ENCODE data around the gene SASH3.

The SASH3 gene

DNA sequence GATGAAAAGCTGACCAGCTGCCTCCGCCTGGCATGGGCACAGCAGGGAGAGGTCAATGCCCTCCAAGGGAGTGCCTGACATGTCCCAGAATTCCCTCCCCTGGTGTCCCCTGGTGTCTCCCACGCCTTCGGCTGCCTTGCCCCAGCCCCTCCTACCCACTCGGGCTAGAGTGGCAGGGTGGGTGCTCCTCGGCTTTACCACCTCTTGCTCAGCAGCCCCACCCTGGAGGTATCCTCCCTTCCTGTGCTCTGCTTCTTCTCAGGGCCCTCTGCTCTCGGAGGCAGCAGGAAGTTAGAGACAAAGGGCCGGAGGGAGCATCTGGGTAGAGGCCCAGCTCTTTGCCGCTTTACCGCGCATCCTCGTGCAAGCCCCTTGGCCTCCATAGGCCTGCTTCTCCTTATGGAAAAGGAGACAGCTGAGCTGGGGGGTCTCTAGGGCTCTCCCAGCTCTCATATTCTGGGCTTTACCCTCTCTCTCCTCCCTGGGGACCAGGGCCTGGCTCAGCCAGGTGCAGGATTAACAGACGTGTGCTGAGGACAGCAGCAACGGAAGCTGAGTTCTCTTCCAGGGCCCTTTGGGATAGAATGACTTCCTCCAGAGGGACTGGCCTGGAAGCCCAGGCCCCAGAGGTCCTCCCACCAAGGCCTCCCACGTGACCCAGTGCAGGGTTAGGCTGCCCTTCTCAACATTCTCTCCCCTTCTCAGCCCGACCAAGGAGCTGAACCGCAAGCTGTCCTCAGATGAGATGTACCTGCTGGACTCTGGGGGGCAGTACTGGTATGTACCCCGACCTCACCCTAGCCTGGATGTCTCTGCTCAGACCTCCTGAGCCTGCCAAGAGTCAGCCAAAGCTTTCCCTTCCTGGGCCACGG, 23.7 kb upstream of the SASH3 start:
- FAIRE-seq (peak; percentile 85), DNase-seq (ENCODE audit: extremely low spot score, insufficient read length, low read depth) (no peak)

DNA sequence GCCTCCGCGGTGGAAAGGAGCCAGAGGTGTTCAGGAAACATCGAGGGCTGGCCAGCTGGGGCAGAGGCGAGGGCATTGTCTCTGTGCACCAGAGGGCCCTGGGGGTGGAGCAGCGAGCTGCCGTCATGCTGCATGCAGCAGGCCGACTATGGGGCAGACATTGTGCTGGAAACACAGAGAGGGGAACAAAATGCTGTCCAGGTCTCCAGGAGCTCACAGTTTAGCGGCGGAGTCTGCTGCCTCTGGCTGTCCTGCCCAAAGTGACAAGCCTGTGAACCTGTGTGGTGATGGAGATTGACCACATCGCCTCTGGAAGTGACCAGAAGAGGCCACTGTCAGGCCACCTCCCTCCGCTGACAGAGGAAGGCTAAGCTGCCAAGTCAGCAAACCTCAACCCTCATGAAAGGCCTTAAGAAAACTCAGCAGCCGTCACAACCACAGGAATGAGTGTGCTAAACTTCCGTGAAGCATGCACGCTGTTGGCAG, 20.1 kb upstream of the SASH3 start:
- peak; percentile 80 for FAIRE-seq
- DNase-seq (ENCODE audit: extremely low spot score, insufficient read length, low read depth): no peak

DNA sequence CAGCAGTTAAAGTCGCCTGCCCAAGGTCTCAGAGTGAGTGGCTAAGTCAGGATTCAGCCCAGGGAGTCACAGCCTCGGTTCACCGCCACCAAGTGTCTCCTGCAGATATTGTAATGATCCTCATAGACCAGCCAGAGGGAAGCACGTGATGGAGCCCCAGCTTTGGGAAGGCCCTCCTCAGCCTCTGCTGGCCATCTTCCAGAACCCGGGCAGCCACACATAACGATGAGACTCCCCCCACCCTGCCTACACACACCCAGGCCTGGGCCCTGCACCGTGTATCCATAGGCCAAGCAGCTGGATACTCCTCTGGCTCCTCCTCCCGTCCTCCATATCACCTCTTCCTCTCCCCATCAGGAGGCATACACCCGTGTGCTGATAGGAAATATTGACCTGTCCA, 19.6 kb upstream of the SASH3 start:
- FAIRE-seq (no peak), DNase-seq (ENCODE audit: extremely low spot score, insufficient read length, low read depth) (no peak)

DNA sequence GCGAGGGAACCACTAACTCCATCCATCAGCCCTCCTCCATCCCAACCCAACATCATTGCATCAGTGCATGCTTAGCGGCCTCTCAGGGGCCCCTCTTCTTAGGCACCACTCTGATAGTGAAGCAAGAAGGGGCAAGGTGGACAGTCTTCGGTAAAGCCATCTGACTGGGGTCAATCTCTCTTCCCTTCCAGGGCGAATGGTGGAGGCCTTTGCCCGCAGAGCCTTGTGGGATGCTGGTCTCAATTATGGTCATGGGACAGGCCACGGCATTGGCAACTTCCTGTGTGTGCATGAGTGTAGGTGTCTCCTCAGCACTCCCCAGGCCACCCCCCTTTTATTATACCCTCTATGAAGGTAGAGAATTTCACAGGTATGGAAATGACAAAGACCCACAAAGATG, 18.8 kb upstream of the SASH3 start:
- FAIRE-seq: no peak
- no peak for DNase-seq (ENCODE audit: extremely low spot score, insufficient read length, low read depth)

DNA sequence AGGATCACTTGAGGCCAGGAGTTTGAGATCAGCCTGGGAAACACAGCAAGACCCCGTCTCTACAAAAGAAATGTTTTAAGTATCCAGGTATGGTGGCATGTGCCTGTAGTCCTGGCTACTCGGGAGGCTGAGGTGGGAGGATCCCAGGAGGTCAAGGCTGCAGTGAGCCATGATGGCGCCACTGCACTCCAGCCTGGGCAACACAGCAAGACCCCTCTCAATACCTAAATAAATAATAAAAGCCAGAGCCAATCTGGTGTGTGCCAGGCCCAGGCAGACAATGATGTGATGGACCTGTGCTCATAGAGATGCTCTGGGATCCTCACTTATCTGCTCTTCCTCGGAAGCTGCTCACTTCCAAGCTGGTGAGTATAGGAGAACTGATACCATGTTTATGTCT, 18.2 kb upstream of the SASH3 start:
- DNase-seq (ENCODE audit: extremely low spot score, insufficient read length, low read depth): no peak
- no peak for FAIRE-seq

DNA sequence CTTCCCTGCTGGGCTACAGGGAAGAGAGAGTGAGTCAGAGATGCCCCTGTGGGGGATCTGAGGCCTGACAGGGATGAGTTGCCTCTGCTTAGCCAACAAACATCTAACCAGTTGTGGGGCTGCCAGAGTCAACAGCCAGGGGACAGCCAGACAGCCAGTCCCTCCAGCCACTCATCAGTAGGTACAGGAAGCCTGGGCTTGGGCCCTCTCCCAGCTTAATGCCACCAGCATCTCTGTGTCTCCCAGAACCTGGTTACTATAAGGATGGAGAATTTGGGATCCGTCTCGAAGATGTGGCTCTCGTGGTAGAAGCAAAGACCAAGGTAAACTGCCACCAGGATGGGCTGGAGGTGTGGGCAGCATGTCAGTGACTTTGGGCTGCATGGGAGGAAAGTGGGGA, 17.3 kb upstream of the SASH3 start:
- DNase-seq (ENCODE audit: extremely low spot score, insufficient read length, low read depth) (no peak), FAIRE-seq (no peak)

DNA sequence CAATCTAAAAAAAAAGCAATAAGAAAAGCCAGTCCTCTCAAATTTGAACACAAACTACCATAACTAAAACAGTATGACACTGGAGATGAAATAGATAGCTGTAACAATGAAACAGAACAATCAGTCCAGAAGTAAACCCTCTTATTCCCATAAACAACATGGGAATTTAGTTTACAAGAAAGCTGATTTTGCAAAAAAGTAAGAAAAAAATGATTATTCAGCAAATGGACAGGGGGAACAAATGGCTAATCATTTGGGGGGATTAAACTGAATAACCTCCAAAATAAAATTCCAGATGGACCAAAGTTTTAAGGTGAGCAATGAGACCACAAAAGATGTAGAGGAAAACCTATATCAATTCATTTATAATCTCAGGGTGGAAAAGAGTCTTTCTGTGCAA, 16.1 kb upstream of the SASH3 start:
- DNase-seq (ENCODE audit: extremely low spot score, insufficient read length, low read depth): no peak
- FAIRE-seq: peak; percentile 57

DNA sequence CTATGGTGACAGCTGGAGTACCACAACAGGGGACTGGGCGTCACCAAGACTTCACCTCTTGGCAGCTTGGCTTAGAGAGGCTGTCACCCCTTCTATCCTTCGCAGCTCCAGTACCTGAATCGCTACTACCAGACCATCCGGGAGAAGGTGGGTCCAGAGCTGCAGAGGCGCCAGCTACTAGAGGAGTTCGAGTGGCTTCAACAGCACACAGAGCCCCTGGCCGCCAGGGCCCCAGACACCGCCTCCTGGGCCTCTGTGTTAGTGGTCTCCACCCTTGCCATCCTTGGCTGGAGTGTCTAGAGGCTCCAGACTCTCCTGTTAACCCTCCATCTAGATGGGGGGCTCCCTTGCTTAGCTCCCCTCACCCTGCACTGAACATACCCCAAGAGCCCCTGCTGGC, 11.6 kb upstream of the SASH3 start:
- FAIRE-seq (no peak), DNase-seq (ENCODE audit: extremely low spot score, insufficient read length, low read depth) (no peak)

DNA sequence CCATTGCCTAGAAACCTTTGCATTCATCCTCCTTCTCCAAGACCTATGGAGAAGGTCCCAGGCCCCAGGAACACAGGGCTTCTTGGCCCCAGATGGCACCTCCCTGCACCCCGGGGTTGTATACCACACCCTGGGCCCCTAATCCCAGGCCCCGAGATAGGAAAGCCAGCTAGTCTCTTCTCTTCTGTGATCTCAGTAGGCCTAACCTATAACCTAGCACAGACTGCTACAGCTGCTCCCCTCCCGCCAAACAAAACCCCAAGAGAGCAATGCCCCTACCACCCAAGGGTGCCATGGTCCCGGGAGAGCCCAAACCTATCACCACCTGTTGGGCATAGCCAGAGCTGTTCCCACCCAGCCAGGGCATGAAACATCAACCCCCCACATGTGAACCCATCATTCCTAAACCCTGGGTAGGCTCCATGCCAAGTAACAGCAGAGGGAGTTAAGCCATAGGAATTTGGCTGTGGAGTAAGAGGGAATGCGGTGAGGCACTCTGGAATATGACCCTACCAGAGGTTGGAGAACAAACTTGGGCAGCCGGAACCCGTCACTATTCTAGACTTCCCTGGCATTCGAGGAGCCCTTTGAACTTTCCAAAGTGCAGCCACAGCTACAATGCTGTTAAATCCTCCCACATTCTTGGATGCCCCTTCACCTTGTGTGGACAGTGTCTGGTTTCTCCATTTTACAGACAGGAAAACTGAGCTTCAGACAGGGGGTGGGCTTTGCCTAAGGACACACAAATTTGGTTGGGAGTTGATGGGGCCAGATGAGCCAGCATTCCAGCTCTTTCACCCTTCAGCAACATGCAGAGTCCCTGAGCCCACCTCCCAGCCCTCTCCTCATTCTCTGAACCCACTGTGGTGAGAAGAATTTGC, 10.9 kb upstream of the SASH3 start:
- DNase-seq (ENCODE audit: extremely low spot score, insufficient read length, low read depth): no peak
- no peak for FAIRE-seq

DNA sequence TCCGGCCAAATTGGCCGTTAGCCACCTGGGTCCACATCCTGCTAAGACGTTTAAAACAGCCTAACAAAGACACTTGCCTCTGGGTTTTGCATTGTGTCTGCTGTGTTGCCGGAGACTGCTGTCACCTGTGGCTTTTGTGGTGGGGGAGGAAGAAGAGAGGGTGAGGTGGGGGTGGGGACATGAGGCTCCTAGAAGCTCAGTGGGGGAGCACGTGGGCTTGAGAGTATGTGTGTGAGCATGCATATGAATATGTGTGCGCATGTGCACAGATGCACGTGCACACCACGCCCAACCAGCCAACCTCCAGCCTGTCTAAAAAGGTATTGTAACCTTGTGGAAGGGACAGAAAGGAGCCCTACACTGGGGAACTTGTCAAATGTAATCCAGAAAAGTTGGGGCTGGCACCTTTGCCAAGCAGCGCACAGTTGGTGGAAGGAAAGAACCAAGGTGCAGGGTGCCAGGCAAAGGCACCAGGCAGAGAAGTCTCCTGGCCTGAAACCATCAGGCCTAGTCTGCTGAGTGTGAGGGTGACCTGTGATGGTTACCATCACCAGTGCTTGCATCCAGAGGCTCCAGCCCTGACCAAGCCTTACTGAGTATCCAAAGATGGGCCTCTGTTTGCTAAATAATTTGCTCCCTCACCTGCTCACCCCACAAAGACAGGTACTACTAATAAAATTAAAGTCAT, 10.1 kb upstream of the SASH3 start:
- peak; percentile 99 for FAIRE-seq
- DNase-seq (ENCODE audit: extremely low spot score, insufficient read length, low read depth): no peak

DNA sequence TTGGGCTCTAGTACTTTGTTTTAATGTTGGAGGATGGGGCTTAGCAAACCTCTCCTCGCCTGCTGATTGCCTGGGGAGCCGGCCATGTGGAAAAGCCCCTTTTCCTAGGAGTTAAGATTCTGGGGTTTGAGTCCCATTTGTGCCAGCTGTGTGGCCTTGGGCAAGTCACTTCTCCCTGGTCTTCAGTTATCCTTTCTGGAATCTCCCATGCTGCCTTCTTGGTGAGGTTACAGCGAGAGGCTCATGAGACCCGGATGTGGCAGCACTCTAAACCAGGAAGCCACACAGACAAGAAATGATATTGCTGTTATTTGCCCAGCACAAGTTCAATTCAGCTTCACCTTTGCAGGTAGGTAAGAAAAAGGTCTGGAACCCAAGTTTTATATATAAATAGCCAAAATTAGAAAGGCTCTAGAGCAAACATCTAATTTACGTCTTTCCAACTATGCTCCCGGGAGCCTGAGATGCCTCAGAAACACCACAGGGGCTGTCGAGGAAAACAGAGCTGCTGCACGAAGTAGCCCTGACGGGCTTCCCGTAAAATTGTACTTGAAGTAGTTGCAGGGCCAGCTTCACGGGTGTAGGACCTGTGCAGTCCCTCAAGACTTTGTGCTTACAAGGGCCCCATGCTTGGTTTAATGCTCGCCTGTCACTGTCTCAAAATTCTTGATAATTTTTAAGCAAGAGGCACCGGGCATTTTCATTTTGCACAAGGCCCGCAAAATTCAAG, 8.3 kb upstream of the SASH3 start:
- FAIRE-seq: peak; percentile 86
- DNase-seq (ENCODE audit: extremely low spot score, insufficient read length, low read depth): no peak

DNA sequence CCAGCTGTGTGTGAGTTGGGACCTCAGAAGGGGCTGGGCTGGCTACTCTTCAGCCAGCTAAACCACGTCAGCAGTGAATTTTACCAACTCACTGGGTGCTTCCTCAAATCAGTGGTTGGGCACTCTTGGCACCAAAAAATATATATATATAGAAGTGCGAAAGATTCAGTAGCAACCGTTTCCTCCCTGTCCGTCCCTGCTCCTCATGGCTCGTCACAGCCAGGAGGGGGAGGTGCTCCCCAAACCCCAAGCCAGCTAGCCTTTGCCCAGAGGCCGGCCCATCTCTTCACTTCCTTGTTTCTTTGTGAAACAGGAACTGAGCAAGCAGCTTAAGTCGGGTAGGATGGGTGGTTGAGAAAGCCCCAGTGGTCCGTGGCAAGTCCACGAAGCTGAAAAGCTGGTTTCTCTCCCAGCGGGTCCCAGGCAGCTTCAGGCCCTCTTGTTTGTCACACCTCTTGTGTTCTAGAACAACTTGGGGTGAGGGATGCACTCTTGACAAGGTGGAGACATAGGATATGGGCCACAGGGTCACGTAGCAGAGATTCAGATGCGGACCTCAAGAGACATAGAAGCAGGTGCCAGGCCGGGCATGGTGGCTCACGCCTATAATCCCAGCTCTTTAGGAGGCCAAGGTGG, 6.8 kb upstream of the SASH3 start:
- peak; percentile 100 for FAIRE-seq
- DNase-seq (ENCODE audit: extremely low spot score, insufficient read length, low read depth): no peak

DNA sequence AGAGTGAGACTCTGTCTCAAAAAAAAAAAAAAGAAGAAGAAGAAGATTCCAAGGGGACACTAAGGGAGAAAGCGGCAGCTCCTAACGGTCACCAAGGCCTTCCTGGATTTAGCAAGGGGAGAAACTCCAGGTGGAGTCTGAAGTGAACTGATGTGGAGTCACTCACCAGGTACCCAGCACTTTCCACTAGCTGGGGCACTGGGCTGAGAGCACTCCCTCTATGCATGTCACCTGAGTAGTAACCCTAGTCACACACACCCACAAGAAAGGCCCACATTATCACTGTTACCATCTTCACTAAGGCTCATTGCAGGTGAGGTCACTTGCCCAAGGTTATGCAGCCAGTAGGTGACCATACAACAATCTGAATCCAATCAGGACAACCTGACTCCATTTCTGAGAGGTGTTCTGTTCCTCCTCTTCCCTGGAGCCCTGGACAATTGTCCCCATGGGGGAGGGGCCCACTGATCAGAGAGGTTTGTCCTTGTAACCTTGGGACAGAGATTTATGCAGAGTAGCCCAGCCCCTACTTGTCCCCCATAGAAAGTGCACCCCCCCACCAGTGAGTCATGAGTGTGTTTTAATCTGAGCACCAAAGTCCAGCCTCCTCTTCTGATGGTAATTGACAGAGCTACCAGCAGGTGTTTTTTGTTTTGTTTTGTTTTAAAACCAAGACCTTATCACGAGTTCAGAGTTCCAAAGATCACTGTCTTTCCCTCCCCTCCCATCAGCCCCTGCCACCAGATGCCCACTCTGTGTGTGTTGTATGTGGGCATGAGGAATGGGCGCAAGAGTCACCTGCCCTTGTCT, 5.9 kb upstream of the SASH3 start:
- FAIRE-seq (peak; percentile 87), DNase-seq (ENCODE audit: extremely low spot score, insufficient read length, low read depth) (no peak)

DNA sequence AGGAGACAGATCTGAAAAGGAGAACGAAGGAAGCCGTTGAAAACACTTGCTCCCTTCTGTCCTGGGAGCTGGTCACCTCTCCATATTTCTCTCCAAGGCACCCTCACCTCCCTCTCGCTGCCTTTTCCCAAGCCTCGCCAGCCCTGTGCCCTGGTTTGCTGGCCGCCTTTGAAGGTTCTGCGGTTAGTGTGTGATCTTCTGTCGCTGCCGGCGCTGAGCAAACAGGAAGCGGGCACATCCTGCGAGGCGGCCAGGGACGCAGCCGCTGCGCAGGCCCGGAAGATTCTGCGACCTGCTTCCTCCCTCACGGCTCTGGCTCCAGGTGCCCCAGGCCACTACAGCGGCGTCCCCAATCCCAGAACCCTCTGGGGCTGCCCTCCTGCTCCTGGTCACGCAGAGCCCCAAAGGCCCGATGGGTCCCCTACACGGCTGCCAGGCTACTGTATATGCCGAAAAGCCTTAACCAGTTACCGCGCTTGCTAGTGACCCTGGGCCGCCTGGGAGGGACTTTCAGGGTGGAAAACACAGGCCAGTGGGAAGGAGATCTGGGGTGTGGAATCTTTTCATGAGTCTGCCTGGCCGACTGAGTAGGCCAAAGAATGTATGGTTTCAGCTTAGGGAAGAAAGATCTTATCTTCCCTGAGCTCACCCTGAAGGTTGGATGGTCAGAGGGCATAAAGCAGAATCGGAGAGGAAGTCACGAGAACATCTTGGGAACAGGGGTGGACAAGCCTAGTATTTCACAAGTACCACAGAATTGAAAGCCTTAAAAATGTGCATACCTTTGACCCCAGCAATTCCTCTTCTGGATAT, 2.3 kb upstream of the SASH3 start:
- FAIRE-seq: peak; percentile 98
- no peak for DNase-seq (ENCODE audit: extremely low spot score, insufficient read length, low read depth)

DNA sequence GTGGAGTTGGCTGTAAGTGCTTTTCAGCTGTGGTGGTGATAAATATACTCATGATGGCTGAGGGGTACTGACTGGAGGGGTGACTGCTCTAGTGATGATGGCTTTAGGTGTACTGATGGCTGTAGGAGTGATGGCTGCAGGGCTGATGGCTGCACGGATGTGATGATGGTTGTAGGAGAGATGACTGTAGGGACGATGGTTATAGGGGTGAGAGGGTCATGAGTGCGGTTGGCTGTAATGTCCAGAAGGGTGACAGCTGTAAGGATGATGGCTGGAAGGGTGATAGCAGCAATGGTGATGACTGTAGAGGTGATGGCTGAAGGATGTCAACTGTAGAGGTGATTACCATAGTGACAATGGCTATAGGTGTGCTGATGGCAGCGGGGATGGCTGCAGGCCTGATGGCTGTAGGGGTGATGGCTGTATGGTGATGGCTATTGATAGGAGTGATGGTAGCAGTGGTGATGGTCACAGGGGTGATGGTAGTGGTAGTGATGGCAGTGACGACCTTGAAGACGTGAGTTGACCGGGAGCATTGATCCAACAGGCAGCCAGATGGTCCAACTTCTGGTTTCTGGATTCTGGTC, 570 bp upstream of the SASH3 start:
- FAIRE-seq (no peak), DNase-seq (ENCODE audit: extremely low spot score, insufficient read length, low read depth) (no peak)

DNA sequence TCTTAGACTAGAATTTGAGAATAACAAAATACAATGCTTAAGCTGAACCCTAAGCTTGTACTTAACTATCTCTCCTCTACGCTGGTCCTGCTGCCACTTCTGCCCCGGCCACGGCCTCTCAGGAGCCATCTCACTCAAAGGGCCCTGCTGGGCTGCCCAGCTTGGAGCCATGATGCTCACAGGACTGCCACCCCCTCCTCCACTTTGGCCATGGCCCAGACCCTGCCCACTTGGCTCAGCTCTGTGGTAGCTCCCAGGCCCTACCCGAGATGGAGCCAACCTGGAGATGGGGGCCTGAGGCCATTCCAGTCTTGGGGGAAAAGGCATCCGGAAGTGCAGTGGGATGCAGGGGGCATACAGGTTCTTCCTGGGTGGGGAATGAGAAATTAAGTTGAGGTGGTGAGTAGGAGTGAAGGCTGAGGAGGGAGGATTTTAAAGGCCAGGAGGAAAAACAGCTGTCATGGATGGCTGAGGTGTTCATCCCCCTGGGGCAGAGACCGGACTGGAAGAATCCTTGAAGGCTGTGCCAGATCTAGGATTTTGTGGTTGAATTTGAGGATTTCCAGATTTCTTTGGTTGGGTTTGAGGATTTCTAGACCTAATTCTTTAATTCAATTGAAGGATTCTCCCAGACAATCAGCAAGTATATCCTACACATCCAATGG, 824 bp downstream of the SASH3 start:
- FAIRE-seq (peak; percentile 48), DNase-seq (ENCODE audit: extremely low spot score, insufficient read length, low read depth) (no peak)

DNA sequence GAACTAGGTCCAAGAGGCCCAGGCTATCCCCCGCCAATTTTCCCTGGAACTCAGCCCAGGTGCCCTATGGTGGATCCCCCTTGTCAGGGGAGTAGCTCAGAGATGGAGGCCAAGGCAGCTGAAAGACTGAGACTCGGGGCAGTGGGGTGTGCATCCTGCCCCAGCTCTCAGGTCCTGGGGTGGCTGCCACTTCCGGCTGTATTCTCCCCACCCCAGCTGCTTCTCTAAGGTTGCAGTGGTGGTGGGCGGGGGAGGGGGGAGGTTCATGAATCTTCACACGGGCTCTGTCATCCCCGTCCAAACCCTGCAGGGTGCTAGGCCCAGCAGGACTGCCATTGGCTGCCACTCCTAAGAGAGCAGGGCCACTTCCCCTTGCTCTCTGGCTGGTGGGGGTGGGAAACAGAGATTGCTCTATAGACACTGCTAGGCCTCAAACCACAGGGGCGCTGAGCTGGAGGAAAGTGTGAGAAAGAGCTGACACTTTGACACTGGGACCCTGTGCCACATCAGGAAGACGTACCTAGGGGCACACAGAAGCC, 1.5 kb downstream of the SASH3 start:
- FAIRE-seq: peak; percentile 100
- DNase-seq (ENCODE audit: extremely low spot score, insufficient read length, low read depth): no peak

All from GM18507 (cell line).